Liver (tissue), 9 donors: ENCODE data around the gene ICA1L. TPM values are rescaled to one million over a fixed set of nuclear protein-coding genes. Genes with fewer than 3 reads are reported as not detected.
"Not testable (repeated sequence)": the region's sequence is repeated elsewhere in the genome, so short reads cannot be mapped to it uniquely, and the experiment has no call there.

Experiments used
- DNase-seq: peaks from one replicate; pipeline ENCODE4 v3.0.0-alpha.2; 2017; ENCODE audit warnings: low spot score
- H3K27ac ChIP-seq, 2 donors: one replicate each; pipeline ENCODE4 v1.7.0; 2013; ENCODE audit warnings: inconsistent platforms in 2 of 2, low read length in 2 of 2, control low read depth in 1 of 2, low read depth in 1 of 2, mild to moderate bottlenecking in 1 of 2
- H3K27me3 ChIP-seq, 4 donors: one replicate each; pipeline versions ENCODE4 v1.6.1 to v1.7.0; 2013; ENCODE audit warnings: low read length in 3 of 4, inconsistent platforms in 1 of 4, mild to moderate bottlenecking in 1 of 4, moderate library complexity in 1 of 4; ENCODE audit not compliant: control insufficient read depth in 4 of 4, insufficient read depth in 4 of 4
- H3K36me3 ChIP-seq, 4 donors: one replicate each; pipeline versions ENCODE4 v1.6.1 to v1.7.0; 2013; ENCODE audit warnings: low read length in 3 of 4, mild to moderate bottlenecking in 3 of 4, low read depth in 1 of 4, moderate library complexity in 1 of 4; ENCODE audit not compliant: control insufficient read depth in 4 of 4, insufficient read depth in 3 of 4
- H3K4me1 ChIP-seq, 4 donors: one replicate each; pipeline versions ENCODE4 v1.6.1 to v1.7.0; 2013; ENCODE audit warnings: low read length in 3 of 4, mild to moderate bottlenecking in 3 of 4, moderate library complexity in 1 of 4; ENCODE audit not compliant: control insufficient read depth in 4 of 4, insufficient read depth in 4 of 4
- H3K4me3 ChIP-seq, 3 donors: one replicate each; pipeline versions ENCODE4 v1.6.1 to v1.7.0; 2013; ENCODE audit warnings: low read length in 3 of 3, control low read depth in 1 of 3, low read depth in 1 of 3, mild to moderate bottlenecking in 1 of 3
- H3K9ac ChIP-seq, 2 donors: one replicate each; pipeline ENCODE4 v1.7.0; 2013; ENCODE audit warnings: low read length in 2 of 2, mild to moderate bottlenecking in 2 of 2, moderate library complexity in 2 of 2, control low read depth in 1 of 2, low read depth in 1 of 2
- H3K9me3 ChIP-seq, 4 donors: one replicate each; pipeline versions ENCODE4 v1.6.1 to v1.7.0; 2013; ENCODE audit warnings: low read length in 3 of 4; ENCODE audit not compliant: control insufficient read depth in 4 of 4
- FOXA1 ChIP-seq: IDR thresholded peaks from 2 replicates; pipeline ENCODE4 v1.6.1; 2016; ENCODE audit warnings: antibody characterized with exemption
- GABPA ChIP-seq, 2 donors: IDR thresholded peaks in 1 of 2; conservative IDR thresholded peaks in 1 of 2; 2 replicates each; pipeline ENCODE4 v1.6.1; 2016; ENCODE audit warnings: antibody characterized with exemption in 2 of 2, mild to moderate bottlenecking in 1 of 2, moderate library complexity in 1 of 2
- HNF4A ChIP-seq, 2 donors: conservative IDR thresholded peaks; 2 replicates each; pipeline ENCODE4 v1.6.1; 2016; ENCODE audit warnings: antibody characterized with exemption in 2 of 2, mild to moderate bottlenecking in 2 of 2
- HNF4G ChIP-seq: IDR thresholded peaks from 2 replicates; pipeline ENCODE4 v1.6.1; 2016; ENCODE audit warnings: antibody characterized with exemption
- NR2F2 ChIP-seq: IDR thresholded peaks from 2 replicates; pipeline ENCODE4 v1.6.1; 2016; ENCODE audit warnings: antibody characterized with exemption
- RAD21 ChIP-seq, 2 donors: IDR thresholded peaks; 2 replicates each; pipeline ENCODE4 v1.6.1; 2016; ENCODE audit warnings: antibody characterized with exemption in 2 of 2, mild to moderate bottlenecking in 2 of 2
- RXRA ChIP-seq, 2 donors: IDR thresholded peaks; 2 replicates each; pipeline ENCODE4 v1.6.1; 2017 to 2018; ENCODE audit warnings: antibody characterized with exemption in 2 of 2, mild to moderate bottlenecking in 1 of 2
- TAF1 ChIP-seq: conservative IDR thresholded peaks from 2 replicates; pipeline ENCODE4 v1.6.1; 2016; ENCODE audit warnings: antibody characterized with exemption, mild to moderate bottlenecking
- WGBS: extraction: QIAGEN DNeasy Blood & Tissue Kit; methylation state at CpG from one replicate; pipeline ENCODE4 v1.1.7; 2013; 5-methylcytosine and 5-hydroxymethylcytosine counted together
- polyA plus RNA-seq, 2 donors: library from polyadenylated mRNA; stranded (reverse) in 1 of 2; unstranded in 1 of 2; fragments of 200-250 nt in 1 of 2; fragments of >200 nt in 1 of 2; fragmentation: Nextera tagmentation in 1 of 2; extraction: Ambion mirVana in 1 of 2; gene quantifications; one replicate each; pipeline versions ENCODE4 v1.2.1 to v1.2.3, GENCODE V29; 2013 to 2015
- total RNA-seq, 2 donors: library from RNA; depleted of rRNA; stranded (reverse); fragments of >200 nt; gene quantifications; one replicate each; pipeline ENCODE4 v1.2.3, GENCODE V29; 2014
- TF ChIP-seq, protein P1 (sequence below): IDR thresholded peaks from 2 replicates; pipeline ENCODE4 v1.6.1; 2016; ENCODE audit warnings: antibody characterized with exemption
- TF ChIP-seq, protein P2 (sequence below): IDR thresholded peaks from 2 replicates; pipeline ENCODE4 v1.6.1; 2016; ENCODE audit warnings: antibody characterized with exemption, mild to moderate bottlenecking
- TF ChIP-seq, protein P3 (sequence below): IDR thresholded peaks from 2 replicates; pipeline ENCODE4 v1.6.1; 2016; ENCODE audit warnings: antibody characterized with exemption
- TF ChIP-seq, protein P4 (sequence below): fragments of 150-350 bp; IDR thresholded peaks from 2 replicates; pipeline ENCODE4 v1.5.1; 2017; ENCODE audit warnings: improper control_type of control experiment, low read depth, low read length; ENCODE audit not compliant: missing input control
- donor health status: healthy.
- donor health status: healthy.
- donor health status: healthy.
- donor health status: healthy.
- donor health status: healthy.

ICA1L gene
- total and polyA plus RNA-seq, 4 donors, result 0.15 to 1.7 (median 0.79) TPM

DNA sequence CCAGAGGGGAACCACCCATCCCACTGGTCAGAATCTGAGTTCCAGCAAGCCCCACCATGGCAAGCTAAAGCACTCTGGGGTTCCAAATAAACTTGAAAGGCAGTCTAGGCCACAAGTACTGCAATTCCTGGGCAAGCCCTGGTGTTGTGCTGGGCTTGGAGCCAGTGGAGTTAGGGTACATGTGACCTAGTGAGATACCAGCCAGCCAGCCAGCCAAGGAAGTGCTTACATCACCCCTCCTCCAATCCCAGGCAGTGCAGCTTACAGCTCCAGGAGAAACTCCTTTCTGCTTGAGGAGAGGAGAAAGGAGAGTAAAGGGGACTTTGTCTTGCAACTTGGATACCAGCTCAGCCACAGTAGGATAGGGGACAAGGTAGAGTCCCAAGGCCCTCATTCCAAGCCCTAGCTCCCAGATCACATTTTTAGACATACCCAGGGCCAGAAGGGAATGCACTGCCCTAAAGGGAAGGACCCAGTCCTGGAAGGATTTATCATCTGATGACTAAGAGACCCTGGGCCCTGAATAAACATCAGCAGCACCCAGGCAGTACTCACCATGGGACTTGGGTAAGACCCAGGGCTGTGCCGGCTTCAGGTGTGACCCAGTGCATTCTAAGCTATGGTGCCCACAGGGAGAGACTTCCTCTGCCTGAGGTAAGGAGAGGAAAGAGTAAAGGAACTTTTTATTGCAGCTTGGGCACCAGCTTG is 64.0 kb downstream of the ICA1L start:
- DNase-seq, H3K9ac ChIP-seq, H3K27me3 ChIP-seq, H3K4me3 ChIP-seq, H3K9me3 ChIP-seq, H3K27ac ChIP-seq, H3K36me3 ChIP-seq, H3K4me1 ChIP-seq: not testable (repeated sequence)
- WGBS, result 100% methylated on average over 1 of the region's 1 CpG

DNA sequence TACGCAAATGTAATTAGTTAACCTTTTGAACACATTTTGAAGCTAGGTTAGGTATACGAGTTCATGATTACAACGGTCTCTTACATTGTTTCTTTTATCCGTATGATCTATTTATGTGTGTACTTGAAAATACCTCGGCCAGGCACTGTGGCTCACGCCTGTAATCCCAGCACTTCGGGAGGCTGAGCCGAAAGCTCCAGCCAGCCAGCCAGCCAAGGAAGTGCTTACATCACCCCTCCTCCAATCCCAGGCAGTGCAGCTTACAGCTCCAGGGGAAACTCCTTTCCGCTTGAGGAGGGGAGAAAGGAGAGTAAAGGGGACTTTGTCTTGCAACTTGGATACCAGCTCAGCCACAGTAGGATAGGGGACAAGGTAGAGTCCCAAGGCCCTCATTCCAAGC is 65.7 kb downstream of the ICA1L start:
- not testable (repeated sequence) for H3K4me1 ChIP-seq, H3K36me3 ChIP-seq, H3K9ac ChIP-seq, H3K27ac ChIP-seq, H3K27me3 ChIP-seq, H3K9me3 ChIP-seq, H3K4me3 ChIP-seq, DNase-seq
- 87% methylated on average over 9 of the region's 9 CpGs for WGBS

DNA sequence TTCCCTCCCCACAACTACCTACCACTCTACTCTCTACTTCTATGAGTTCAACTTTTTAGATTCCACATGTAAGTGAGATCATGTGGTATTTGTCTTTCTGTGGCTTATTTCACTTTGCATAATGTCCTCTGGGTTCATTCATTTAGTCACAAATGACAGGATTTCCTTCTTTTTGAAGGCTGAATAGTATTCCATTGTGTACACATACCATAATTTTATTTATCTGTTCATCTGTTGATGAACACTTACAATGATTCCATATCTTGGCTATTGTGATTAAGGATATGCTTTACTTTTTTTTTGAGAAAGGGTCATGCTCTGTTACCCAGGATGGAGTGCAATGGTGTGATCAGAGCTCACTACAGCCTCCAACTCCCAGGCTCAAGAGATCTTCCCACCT is 73.6 kb downstream of the ICA1L start:
- no peaks in the 10 kb centered on the region for H3K4me1 ChIP-seq
- no peaks in the 10 kb centered on the region for H3K36me3 ChIP-seq
- no peak overlapping the region for H3K27ac ChIP-seq
- no peak for TF ChIP-seq HNF4G
- no peak for TF ChIP-seq RAD21 (IDR thresholded peaks at IDR 0.05)
- no peak for TF ChIP-seq TAF1
- TF ChIP-seq HNF4A (conservative IDR thresholded peaks at IDR 0.05), result no peak
- no peak for TF ChIP-seq GABPA (IDR thresholded peaks at IDR 0.05 in 1 of 2, conservative IDR thresholded peaks at IDR 0.05 in 1 of 2)
- no peak for TF ChIP-seq FOXA1
- TF ChIP-seq RXRA (IDR thresholded peaks at IDR 0.05), result no peak
- TF ChIP-seq, protein P1, sequence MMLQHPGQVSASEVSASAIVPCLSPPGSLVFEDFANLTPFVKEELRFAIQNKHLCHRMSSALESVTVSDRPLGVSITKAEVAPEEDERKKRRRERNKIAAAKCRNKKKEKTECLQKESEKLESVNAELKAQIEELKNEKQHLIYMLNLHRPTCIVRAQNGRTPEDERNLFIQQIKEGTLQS, result no peak
- no peak overlapping the region for H3K9ac ChIP-seq
- H3K27me3 ChIP-seq, result no peaks in the 10 kb centered on the region
- peaks cover 0 to 3% (median 0%) of the 10 kb centered on the region in 4 donors for H3K9me3 ChIP-seq
- no peak overlapping the region for H3K4me3 ChIP-seq
- DNase-seq, result no peak

DNA sequence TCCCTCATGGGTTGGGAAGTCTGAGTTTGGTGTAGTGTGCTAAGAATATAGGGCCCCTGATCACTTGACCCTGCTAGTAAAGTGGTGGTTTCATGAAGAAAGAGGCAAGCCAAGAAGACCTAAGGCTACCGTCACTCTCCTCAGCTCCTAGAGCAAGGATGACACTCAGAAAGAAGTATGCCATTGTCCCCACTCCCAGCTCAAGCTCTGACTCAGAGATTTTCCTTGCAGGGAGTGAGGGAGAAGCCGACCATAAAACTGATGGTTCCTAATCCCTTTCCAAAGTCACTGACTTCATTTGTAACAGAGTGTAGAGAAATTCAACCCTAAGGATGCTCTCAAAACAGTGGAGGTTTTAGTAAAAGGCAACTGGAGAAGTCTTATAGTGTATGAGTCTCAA is 80.9 kb downstream of the ICA1L start:
- Histone ChIP-seq H3K9me3 (no peaks in the 10 kb centered on the region), H3K36me3 (no peaks in the 10 kb centered on the region), H3K9ac (no peak overlapping the region), H3K27me3 (no peaks in the 10 kb centered on the region), H3K4me3 (no peak overlapping the region), H3K27ac (no peak overlapping the region), H3K4me1 (no peaks in the 10 kb centered on the region)
- TF ChIP-seq, protein P2, sequence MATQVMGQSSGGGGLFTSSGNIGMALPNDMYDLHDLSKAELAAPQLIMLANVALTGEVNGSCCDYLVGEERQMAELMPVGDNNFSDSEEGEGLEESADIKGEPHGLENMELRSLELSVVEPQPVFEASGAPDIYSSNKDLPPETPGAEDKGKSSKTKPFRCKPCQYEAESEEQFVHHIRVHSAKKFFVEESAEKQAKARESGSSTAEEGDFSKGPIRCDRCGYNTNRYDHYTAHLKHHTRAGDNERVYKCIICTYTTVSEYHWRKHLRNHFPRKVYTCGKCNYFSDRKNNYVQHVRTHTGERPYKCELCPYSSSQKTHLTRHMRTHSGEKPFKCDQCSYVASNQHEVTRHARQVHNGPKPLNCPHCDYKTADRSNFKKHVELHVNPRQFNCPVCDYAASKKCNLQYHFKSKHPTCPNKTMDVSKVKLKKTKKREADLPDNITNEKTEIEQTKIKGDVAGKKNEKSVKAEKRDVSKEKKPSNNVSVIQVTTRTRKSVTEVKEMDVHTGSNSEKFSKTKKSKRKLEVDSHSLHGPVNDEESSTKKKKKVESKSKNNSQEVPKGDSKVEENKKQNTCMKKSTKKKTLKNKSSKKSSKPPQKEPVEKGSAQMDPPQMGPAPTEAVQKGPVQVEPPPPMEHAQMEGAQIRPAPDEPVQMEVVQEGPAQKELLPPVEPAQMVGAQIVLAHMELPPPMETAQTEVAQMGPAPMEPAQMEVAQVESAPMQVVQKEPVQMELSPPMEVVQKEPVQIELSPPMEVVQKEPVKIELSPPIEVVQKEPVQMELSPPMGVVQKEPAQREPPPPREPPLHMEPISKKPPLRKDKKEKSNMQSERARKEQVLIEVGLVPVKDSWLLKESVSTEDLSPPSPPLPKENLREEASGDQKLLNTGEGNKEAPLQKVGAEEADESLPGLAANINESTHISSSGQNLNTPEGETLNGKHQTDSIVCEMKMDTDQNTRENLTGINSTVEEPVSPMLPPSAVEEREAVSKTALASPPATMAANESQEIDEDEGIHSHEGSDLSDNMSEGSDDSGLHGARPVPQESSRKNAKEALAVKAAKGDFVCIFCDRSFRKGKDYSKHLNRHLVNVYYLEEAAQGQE, result no peak
- TF ChIP-seq RAD21 (IDR thresholded peaks at IDR 0.05), result no peak
- TF ChIP-seq, protein P1, result no peak
- TF ChIP-seq NR2F2, result no peak
- TF ChIP-seq, protein P3, sequence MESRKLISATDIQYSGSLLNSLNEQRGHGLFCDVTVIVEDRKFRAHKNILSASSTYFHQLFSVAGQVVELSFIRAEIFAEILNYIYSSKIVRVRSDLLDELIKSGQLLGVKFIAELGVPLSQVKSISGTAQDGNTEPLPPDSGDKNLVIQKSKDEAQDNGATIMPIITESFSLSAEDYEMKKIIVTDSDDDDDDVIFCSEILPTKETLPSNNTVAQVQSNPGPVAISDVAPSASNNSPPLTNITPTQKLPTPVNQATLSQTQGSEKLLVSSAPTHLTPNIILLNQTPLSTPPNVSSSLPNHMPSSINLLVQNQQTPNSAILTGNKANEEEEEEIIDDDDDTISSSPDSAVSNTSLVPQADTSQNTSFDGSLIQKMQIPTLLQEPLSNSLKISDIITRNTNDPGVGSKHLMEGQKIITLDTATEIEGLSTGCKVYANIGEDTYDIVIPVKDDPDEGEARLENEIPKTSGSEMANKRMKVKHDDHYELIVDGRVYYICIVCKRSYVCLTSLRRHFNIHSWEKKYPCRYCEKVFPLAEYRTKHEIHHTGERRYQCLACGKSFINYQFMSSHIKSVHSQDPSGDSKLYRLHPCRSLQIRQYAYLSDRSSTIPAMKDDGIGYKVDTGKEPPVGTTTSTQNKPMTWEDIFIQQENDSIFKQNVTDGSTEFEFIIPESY, result no peak
- no peak for TF ChIP-seq TAF1
- TF ChIP-seq, protein P4, sequence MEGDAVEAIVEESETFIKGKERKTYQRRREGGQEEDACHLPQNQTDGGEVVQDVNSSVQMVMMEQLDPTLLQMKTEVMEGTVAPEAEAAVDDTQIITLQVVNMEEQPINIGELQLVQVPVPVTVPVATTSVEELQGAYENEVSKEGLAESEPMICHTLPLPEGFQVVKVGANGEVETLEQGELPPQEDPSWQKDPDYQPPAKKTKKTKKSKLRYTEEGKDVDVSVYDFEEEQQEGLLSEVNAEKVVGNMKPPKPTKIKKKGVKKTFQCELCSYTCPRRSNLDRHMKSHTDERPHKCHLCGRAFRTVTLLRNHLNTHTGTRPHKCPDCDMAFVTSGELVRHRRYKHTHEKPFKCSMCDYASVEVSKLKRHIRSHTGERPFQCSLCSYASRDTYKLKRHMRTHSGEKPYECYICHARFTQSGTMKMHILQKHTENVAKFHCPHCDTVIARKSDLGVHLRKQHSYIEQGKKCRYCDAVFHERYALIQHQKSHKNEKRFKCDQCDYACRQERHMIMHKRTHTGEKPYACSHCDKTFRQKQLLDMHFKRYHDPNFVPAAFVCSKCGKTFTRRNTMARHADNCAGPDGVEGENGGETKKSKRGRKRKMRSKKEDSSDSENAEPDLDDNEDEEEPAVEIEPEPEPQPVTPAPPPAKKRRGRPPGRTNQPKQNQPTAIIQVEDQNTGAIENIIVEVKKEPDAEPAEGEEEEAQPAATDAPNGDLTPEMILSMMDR, result no peak
- 94% methylated on average over 2 of the region's 2 CpGs for WGBS
- DNase-seq, result no peak
